Stimulated activated CD8-positive, alpha-beta memory T cell treated with anti-CD3 and anti-CD28 coated beads, Interleukin-15, amount 100 ng/mL, for 4 hours (primary cell): ENCODE data around the gene FAM204A.

Experiments used
- DNase-seq, 2 donors: peaks; one replicate each; pipeline ENCODE4 v3.0.0-alpha.2; 2020; ENCODE audit warnings: low read depth in 2 of 2

Gene FAM204A

GRCh38 chr10:118332236-118332635 lies 9.9 kb downstream of the FAM204A start:
- DNase-seq = no peak

DNA sequence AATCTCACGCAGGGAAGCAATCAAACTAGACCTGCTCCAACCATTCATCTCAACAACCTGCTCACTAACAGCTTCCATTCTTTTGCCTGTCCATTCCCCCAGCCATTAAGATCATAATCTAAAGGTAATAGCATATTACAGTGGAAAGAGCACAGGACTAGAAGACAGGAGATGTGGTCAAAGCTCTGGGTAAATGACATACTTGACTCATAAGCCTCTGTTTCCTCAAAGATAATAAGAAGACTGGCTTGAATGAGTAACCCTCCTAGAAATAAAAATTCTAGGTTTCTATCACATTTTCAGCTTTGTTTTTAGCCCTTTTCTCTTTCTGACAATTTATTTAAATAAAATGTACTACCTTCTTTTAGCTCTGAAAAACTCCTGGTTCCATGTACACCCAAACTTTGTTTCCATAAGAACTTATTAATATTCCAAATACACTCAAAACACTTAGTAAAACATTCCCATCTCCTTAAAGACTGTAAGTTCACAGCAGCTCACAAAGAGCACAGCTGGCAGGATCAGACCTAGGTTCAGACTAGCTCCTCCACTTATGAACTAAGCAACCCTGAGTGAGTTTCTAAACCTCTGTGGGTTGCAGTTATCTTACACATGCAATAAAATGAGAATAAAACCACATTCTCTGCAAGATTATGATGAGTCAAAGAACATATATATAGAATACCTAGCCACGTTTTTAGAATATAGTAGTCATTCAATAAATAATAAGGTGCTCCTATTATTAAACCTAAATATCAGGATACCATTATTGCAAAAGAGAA lies 11.6 kb downstream of the FAM204A start:
- no peak for DNase-seq

- DNase-seq = no peak
Measured at GRCh38 chr10:118324140-118324539, 18.0 kb downstream of the FAM204A start.

DNA sequence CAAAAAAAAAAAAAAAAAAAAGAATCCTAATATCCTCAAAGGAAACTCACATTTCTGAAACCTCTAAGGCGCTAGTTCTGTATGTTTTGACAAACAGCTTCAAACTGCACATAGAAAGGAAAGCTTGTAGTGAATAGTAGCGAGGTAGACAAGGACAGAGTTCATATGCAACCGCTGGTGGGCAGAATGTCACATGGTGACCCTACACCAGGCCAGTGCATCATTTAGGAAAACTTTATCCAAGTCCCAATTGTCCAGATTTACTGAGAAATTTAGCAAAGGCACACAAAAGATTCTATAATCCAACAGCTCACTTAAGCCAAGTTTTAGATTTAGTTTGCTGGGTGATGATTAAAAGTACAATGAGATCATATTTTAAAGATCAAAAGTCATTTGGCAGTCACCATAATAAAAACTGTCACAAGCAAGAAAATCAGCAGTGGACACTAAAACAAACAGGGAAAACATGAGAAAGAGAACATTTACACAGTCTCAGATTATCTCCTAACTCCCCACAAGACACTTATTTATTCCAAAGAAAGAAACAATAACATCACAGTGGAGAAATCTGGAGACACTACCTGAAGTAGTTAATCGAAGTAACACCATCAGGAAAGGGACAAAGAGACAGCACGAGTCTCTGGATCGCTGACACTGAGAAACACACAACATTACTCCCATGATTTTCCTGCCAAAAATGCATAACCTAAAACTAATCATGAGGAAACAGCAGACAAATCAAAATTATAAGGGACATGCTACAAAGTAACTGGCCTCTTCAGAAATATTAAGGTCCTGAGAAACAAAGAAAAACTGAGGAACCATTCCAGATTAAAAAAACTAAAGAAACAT lies 20.2 kb downstream of the FAM204A start:
- no peak for DNase-seq

DNA sequence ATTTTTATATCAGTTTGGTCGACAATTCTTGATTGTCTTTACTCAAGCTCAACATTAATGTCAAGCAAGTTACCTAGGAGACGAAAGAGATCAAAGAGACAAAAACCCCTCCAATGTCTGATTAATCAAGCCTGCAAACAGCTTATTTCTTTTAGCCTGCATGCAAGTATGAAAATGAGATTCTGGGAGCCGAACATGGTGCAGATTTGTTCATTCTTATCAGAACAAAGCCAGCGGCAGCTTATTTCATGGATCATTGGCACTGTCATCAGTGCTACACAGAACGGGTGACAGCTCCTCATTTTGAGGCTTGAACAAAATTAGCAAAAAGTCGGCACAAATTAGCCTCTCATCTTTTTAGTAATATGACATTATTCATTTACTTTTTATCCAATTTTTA lies 26.5 kb downstream of the FAM204A start:
- DNase-seq = no peak

GRCh38 chr10:118314882-118315281 lies 27.2 kb downstream of the FAM204A start:
- DNase-seq = no peak

GRCh38 chr10:118311505-118311904 lies 30.6 kb downstream of the FAM204A start:
- DNase-seq = no peak

DNA sequence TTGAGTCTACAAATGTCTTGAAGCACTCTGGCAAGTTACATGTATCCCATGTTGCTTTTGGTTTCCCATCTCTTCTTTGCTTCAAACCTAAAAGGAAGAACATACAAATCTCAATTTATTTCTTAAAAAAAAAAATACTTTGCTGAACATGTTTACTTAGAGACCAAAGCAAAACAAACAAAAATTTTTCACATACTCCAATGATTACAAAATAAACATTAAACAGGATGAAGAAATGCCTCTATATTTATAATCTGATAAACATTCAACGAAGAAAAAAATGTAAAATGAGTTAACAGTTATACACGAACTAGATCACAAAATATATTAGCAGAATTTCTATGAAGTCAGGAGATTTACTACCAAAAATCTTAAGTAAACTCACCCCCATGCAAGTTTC lies 31.3 kb downstream of the FAM204A start:
- no peak for DNase-seq

DNA sequence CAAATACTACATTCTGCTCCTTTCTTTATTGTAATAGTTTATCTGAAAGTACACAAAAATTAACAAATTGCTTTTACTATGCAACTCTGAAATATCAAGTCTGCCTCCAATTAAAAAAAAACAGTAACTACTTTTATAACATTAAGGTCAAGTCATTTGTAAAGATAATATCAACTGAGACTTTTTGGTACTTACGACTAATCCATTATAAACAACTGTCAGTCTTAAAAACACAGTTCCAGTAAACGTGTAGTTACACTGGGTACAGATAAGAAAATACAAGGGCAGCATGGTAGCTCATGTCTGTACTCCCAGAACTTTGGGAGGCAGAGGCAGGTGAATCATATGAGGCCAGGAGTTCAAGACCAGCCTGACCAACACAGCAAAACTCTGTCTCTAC lies 32.2 kb downstream of the FAM204A start:
- no peak for DNase-seq

DNA sequence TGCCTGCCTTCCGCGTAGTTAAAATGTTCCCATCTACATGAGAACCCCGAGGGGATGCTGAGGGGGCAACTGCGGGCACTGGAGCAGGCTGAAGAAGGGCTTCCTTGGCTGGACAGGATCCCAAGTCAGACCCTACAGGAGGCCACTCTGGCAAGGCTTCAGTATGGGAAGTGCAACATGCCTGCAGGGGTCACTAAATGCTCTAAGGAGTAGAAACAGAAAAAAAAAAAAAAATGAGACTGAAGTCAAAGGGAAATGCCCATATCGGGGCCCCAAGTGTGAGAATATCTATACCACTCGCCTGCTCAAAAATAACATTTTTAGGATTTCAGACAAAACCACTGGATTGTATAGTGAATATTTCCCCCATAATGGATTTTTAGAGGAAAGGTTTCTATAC lies 33.5 kb downstream of the FAM204A start:
- DNase-seq = no peak

DNA sequence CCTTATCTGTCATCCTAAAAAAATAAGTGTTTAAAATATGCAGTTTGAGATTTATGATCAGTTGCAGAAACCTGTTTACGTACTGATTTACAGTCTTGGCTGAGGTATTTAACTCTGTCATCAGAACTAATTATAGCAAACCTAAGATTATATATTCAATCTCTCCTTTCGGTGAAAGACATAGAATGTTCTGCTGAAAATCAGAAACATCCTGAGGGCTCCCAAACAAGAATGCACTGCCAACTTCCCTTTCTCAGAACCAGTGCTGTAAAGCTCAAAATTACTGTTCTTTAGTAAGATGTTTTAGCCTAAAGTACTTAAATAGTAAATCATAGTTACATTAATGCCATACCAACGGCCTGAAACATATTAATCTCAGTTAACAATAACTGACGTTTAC lies 34.3 kb downstream of the FAM204A start:
- DNase-seq = no peak

- no peak for DNase-seq
Measured at GRCh38 chr10:118307220-118307619, 34.9 kb downstream of the FAM204A start.

DNA sequence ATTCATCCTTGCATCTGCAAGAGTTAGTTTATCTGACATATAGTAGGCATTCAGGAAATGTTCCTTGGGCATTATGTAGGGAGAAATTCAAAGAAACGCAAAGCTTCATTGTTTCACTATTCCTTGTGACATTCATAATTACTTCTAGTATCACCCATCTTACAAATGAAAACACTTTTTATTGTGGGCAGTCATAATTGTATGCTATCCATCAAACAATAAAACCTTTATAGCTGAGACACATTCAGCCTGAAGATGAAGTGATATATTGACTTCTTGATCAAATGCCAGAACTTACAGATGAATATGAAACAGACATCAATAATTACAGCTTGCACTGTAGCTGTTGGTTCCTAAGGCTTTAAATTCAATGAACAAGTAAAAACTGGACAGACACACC lies 36.4 kb downstream of the FAM204A start:
- DNase-seq = no peak

DNA sequence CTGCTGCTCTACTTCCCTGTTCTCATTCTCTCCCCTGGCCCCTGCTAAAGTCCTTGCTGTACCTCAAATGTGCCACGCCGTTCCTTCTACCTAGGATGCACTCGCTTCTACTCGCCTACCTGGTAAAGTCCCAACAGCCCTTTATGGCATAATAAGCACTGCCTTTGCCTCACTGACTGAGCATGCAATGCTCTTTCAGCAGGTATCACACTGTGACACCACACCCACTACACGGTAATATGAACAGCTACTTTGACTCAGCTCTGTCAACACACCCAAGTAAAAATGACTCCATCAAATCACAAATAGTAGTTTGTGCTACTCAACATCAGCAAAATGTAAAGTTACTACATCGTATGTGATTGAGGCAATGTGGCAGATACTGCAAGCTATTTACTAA lies 37.6 kb downstream of the FAM204A start:
- DNase-seq = no peak

- no peak for DNase-seq
Measured at GRCh38 chr10:118301211-118301610, 40.9 kb downstream of the FAM204A start.

GRCh38 chr10:118300320-118300719 lies 41.8 kb downstream of the FAM204A start:
- DNase-seq = no peak

DNA sequence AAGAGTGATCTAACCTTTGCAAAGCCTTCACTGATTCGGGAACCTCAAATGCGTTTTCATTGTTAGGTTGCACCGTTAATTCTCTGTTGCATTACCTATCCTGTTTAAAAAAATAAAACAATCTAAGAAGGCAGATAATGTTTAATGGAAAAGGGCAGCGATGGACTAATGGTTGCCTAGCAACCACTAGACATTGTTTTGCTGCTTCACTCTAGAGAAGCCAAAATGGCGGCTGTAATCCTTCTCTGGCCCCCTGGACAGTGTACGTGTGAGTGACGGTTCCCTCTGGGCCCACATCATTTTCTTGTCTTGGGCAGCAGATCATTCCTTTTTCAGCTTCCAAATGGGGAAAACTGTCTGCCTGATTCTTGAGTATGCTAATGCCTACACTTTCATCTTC lies 43.3 kb downstream of the FAM204A start:
- no peak for DNase-seq

- DNase-seq = no peak
Measured at GRCh38 chr10:118291122-118291521, 51.0 kb downstream of the FAM204A start.

DNA sequence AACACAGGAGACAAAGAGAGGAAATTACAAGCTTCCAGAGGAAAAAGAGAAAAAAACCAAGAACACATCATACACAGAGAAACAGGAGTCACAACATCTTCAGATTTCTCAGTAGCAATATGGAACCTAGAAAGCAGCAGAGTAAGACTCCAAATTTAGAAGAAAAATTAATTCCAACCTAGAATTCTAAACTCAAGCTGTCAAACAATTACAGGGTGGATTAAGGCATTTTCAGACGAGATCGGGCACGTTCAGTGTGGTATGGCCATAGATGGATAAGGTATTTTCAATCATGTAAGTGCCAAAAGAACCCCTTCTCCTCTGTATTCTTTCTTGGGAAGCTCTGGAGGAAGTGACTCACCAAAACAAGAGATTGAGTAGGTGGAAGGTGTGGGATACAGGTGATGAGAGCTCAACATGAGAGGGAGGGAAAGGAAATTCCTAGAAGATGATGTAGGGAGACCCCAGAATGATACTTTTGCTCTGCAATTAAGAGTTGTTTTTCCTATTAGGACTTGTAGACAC lies 51.6 kb downstream of the FAM204A start:
- DNase-seq = no peak

GRCh38 chr10:118287076-118287806 lies 54.9 kb downstream of the FAM204A start:
- no peak for DNase-seq

DNA sequence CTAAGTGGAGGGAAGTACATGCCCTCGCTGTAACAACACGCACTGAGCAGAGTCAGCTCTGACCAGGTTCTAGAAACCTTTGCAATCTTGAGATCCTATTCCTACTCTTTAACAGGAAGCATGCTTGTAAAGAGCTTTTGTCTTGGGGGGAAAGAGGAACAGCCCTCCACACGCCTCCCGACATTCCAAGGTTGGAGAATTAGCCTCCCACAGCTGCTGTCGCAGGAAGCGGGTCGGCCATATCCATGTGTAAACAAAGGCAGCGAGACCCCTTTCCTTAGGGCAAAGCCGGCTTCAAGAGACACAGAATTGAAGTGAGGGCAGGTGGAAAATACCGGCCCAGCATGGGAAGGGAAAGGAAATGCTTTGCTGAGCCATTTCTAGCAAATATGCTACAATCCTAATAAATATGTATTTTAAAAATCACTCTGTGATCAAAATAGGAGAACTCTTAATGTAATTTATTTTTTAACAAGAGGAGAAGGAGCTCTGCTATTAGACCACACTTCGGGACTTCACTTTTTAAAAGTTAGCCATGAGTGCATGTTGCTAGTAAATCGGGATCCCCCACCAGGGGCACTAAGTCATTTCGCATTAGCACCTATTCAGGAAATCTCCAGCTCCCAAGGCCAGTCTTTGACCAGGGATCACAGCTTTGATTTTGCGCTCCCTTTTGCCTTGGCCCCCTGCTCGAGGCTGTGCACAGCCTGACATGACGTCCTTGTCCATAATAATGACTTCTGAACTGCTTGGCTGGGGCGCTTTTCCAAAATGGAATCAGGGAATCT lies 55.9 kb downstream of the FAM204A start:
- no peak for DNase-seq
